ACC112 (cell line): ENCODE measurements around the gene NTN1.

Source experiments
- H2AFZ ChIP-seq: fragments of 200-600 bp; sonication (generic); one replicate; pipeline ENCODE4 v1.6.0; 2017; ENCODE audit warnings: antibody characterized with exemption, low read length; ENCODE audit not compliant: unreplicated experiment
- H3K27ac ChIP-seq: fragments of 200-600 bp; sonication (generic); 2 replicates; pipeline ENCODE4 v1.5.1; 2014; ENCODE audit warnings: low read depth, mild to moderate bottlenecking, antibody characterized with exemption, low read length, moderate library complexity
- H3K27me3 ChIP-seq: fragments of 200-600 bp; sonication (generic); 2 replicates; pipeline ENCODE4 v1.6.1; 2014; ENCODE audit warnings: mild to moderate bottlenecking, antibody characterized with exemption, low read length, moderate library complexity, mixed read lengths; ENCODE audit not compliant: insufficient read depth
- H3K36me3 ChIP-seq: fragments of 200-600 bp; sonication (generic); 2 replicates; pipeline ENCODE4 v1.6.1; 2016; ENCODE audit warnings: mild to moderate bottlenecking, antibody characterized with exemption, low read length, moderate library complexity, mixed read lengths; ENCODE audit not compliant: insufficient read depth
- H3K4me1 ChIP-seq: fragments of 200-600 bp; sonication (generic); one replicate; pipeline ENCODE4 v1.6.1; 2016; ENCODE audit warnings: low read length, mixed read lengths; ENCODE audit not compliant: insufficient read depth, unreplicated experiment, control insufficient read depth
- H3K4me3 ChIP-seq: fragments of 200-600 bp; sonication (generic); 2 replicates; pipeline ENCODE4 v1.5.1; 2014; ENCODE audit warnings: mild to moderate bottlenecking, low read depth, low read length
- H3K79me2 ChIP-seq: fragments of 200-600 bp; sonication (generic); one replicate; pipeline ENCODE4 v1.6.0; 2016; ENCODE audit warnings: low read length; ENCODE audit not compliant: control insufficient read depth, unreplicated experiment, insufficient read depth

Gene NTN1

DNA sequence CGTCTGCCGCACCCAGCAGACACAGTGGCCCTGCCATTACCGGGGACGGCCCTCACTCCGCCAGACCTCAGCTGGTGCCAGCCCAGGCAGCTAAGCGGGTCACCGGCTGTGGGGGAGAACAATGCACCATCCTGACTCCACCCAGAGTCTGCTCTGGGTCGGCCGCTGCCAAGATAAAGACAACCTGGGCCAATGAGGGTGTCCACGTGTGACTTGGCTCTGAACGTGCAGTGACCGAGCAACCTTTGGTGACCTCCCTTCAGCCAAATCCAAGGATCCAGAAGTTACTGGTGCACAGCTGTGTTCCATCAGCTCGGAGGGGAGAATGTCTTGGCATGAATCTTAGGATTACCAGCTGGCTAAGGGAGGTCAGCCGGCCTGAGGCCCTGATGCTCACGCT, 155.9 kb downstream of the NTN1 start:
- Histone ChIP-seq H3K36me3 (no peaks in the 10 kb centered on the region), H3K27ac (no peak overlapping the region), H3K27me3 (no peaks in the 10 kb centered on the region), H3K79me2 (no peaks in the 10 kb centered on the region), H3K4me1 (no peaks in the 10 kb centered on the region), H2AFZ (no peak overlapping the region), H3K4me3 (no peak overlapping the region)

DNA sequence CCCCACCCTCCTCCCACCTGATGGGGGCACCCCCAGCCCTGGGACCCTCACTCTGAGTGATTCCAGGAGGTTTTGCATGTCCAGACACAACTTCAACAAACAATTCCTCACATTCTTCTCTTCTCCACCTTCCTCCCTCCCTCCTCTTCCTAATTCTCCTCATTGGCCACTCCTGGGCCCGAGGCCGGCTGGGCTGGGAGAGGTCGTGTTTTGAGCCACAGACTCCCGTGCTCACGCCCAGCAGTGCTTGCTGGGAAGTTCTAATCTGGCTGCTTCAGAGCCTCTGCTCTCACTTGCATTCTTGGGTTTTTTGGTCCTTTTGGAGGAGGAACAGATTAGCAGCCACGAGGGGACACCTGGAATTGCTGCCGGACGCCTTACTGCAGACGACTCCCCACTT, 157.0 kb downstream of the NTN1 start:
- H3K4me3 ChIP-seq = no peak overlapping the region
- H3K36me3 ChIP-seq = no peaks in the 10 kb centered on the region
- H3K27ac ChIP-seq = no peak overlapping the region
- H3K4me1 ChIP-seq = no peaks in the 10 kb centered on the region
- H3K27me3 ChIP-seq = peaks cover 1% of the 10 kb centered on the region; the same call in 1 of the 2 replicates
- H3K79me2 ChIP-seq = no peaks in the 10 kb centered on the region
- H2AFZ ChIP-seq = no peak overlapping the region

DNA sequence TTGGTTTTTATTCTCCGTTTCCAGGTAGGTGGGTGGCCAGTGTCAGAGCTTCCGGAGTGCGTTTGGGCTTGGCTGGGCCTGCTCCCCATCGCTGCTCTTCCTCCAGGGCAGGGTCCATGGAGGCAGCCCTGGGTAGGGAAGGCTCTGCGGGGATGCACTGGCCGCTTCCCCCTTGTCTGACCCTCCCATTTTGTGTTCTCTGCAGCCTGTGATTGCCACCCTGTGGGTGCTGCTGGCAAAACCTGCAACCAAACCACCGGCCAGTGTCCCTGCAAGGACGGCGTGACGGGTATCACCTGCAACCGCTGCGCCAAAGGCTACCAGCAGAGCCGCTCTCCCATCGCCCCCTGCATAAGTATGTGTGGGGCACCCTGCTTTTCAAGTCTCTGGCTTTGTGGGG, 158.3 kb downstream of the NTN1 start:
- Histone ChIP-seq H3K27ac (no peak overlapping the region), H3K4me3 (no peak overlapping the region), H3K4me1 (no peaks in the 10 kb centered on the region), H2AFZ (no peak overlapping the region), H3K27me3 (peaks cover 14% of the 10 kb centered on the region), H3K36me3 (no peaks in the 10 kb centered on the region), H3K79me2 (no peaks in the 10 kb centered on the region)

DNA sequence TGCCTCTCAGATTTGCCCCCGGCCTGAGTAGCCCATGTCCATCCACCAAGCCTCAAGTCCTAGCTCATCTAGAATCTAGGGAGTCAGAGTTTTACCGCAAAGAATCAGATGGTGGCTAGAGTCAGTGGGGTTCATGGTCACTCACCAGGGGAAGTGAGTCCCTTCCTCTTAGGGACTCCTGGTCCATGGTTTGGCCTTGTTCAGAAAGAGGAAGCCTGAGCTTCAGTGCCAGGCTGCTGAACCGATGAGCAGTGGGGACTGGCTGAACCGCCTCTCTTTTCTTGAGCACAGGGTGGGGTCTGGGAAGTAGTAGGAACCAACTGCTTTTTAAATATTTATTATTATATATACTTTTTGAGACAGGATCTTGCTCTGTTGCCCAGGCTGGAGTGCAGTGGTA, 160.3 kb downstream of the NTN1 start:
- Histone ChIP-seq H3K4me3 (no peak overlapping the region), H3K36me3 (no peaks in the 10 kb centered on the region), H3K4me1 (no peaks in the 10 kb centered on the region), H2AFZ (no peak overlapping the region), H3K27me3 (peaks cover 18% of the 10 kb centered on the region), H3K27ac (no peak overlapping the region), H3K79me2 (no peaks in the 10 kb centered on the region)

DNA sequence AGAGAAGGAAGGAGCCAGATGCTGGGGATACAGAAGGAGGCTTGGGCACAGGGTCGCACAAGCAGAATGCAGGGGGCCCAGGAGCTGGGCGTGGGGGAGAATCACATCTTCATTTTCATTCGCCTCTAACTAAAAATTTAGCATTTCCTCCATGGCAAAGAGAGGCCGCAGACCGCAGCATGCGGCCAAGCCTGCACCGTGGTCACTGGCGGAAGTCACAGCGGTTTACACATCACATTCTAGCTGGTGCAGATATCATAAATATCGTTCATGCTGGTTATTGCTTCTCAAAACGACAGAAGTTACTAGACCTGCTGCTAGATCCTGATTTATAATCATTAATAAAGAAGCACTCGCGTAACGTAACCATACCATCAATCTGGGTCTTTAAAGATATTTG, 162.0 kb downstream of the NTN1 start:
- Histone ChIP-seq H3K4me3 (no peak overlapping the region), H3K4me1 (no peaks in the 10 kb centered on the region), H3K27me3 (peaks cover 20% of the 10 kb centered on the region), H3K27ac (no peak overlapping the region), H2AFZ (no peak overlapping the region), H3K36me3 (no peaks in the 10 kb centered on the region), H3K79me2 (no peaks in the 10 kb centered on the region)

DNA sequence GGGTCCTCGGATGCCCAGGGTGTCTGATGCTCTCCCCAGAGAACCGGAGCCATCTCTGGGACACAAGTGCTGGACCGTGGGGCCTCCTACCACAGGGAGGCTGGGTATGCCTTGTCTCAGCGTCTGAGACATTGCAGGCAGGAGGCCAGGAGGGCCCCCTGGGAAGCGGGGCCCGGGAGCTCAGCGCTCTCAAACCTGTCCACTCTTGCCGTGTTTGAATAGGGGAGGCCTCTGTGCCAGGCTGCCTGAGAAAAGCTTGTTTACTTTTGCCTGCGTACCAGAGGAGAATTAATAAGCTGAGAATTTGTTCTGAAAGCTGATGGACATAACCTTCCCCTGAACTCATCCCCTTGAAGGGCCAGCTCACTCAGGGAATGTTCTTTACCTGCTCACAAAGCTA, 163.8 kb downstream of the NTN1 start:
- Histone ChIP-seq H3K79me2 (no peaks in the 10 kb centered on the region), H2AFZ (no peak overlapping the region), H3K4me1 (no peaks in the 10 kb centered on the region), H3K4me3 (no peak overlapping the region), H3K36me3 (no peaks in the 10 kb centered on the region), H3K27me3 (peaks cover 20% of the 10 kb centered on the region), H3K27ac (no peak overlapping the region)

DNA sequence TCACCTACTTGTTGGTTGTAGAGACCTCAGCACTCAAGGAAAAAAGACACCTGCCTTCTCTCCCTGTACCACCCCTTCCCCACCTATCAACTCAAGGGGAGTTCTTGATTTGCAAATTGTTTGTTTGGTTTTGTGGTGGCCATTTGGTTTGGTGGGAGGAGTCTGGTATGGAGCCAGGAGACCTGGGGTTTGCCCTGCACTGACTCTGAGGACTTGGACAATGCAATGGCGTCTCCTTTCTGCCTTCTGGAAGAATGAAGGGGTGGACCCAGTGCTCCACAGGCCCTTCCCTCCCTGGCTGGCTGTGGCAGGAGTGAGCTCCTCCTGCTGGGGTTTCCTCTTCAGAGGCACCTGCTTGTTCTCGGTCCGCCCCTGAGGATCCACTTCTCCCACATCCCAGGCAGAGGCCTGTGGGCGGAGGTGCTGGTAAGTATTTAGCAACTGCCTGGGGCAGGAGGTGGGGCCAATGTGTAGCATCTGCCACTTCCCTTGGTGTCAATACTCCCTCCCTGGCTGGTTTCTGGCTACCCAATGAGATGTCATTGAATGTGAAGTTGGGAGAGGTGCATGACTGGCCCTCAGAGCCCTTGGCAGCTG, 164.5 kb downstream of the NTN1 start:
- Histone ChIP-seq H3K27me3 (peaks cover 20% of the 10 kb centered on the region), H2AFZ (no peak overlapping the region), H3K27ac (no peak overlapping the region), H3K36me3 (no peaks in the 10 kb centered on the region), H3K79me2 (no peaks in the 10 kb centered on the region), H3K4me3 (no peak overlapping the region), H3K4me1 (no peaks in the 10 kb centered on the region)

DNA sequence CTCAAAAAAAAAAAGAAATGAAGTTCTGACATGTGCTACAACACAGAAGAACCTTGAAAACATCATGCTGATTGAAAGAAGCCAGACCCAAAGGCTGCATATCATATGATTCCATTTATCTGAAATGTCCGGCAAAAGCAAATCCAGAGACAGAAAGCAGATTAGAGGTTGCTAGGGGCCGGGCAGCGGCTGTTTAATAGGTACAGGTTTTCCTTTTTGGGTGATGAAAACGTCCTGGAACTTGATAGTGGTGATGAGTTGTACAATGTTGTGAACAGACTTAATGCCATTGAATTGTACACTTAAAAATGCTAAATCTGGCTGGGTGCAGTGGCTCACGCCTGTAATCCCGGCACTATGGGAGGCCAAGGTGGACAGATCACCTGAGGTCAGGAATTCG, 166.5 kb downstream of the NTN1 start:
- Histone ChIP-seq H3K36me3 (no peaks in the 10 kb centered on the region), H3K27ac (no peak overlapping the region), H3K4me3 (no peak overlapping the region), H3K27me3 (peaks cover 20% of the 10 kb centered on the region), H3K79me2 (no peaks in the 10 kb centered on the region), H3K4me1 (no peaks in the 10 kb centered on the region), H2AFZ (no peak overlapping the region)

DNA sequence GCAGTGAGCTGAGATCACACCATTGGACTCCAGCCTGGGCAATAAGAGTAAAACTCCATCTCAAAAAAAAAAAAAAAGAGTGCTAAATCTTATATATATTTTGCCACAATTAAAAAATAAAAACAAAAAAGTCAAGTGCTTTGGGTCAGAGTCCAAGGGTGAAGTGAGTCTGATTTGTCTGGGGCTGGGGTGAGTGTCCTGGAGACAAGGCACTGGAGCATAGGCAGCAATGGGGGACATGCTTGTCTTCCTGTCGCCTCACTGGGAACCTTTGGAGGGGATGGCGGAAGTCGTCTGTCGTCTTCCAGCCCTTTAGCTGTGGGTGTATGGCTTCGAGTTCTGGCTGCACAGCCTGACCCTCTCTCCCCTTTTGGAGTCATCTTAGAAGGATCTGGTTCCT, 167.1 kb downstream of the NTN1 start:
- Histone ChIP-seq H3K79me2 (no peaks in the 10 kb centered on the region), H3K27ac (no peak overlapping the region)

DNA sequence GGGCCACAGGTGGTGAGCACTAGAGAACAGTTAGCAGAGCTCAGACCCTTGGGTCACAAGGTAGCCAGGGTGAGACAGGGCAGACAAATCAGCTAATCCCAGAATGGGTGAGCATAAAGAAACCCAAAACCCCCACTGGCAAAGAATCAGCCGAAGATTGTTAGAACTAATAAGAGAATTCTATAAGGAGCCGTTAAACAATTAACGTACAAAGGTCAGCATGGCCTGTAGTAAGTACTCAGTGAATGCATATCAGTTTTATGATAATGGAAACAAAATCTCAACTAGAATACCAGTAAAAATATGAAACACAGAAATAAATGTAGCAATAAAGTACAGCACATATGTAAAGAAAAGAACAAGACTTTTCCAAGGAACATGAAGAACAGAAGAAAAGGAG, 168.6 kb downstream of the NTN1 start:
- Histone ChIP-seq H3K36me3 (no peaks in the 10 kb centered on the region), H3K4me3 (no peak overlapping the region), H2AFZ (no peak overlapping the region), H3K27ac (no peak overlapping the region), H3K4me1 (no peaks in the 10 kb centered on the region), H3K79me2 (no peaks in the 10 kb centered on the region), H3K27me3 (peaks cover 5% of the 10 kb centered on the region; the same call in 1 of the 2 replicates)

More for the DNA sequence above, 167.1 kb downstream of the NTN1 start:
- Histone ChIP-seq H3K4me3 (no peak overlapping the region), H3K4me1 (no peaks in the 10 kb centered on the region), H3K36me3 (no peaks in the 10 kb centered on the region), H3K27me3 (peaks cover 18% of the 10 kb centered on the region), H2AFZ (no peak overlapping the region)

DNA sequence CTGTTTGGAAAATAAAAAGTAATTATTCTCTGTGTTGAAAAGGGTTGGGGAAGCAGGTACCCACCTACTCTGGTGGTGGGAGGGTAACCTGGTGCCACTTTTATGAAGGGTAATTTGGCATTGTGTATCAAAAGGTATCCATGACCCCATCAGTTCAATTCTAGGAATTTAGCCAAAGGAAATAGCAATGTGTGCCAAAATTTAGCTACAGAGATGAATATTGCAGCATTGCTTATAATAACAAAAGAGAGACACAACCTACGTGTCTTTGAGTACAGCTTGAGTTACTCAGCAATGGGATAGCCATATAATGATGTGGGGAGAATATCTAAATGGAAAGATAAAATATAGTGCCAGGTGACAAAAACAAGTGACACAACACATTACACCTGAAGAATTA, 170.7 kb downstream of the NTN1 start:
- no peak overlapping the region for H2AFZ ChIP-seq
- H3K79me2 ChIP-seq = no peaks in the 10 kb centered on the region
- no peak overlapping the region for H3K27ac ChIP-seq
- peaks cover 3% of the 10 kb centered on the region for H3K27me3 ChIP-seq
- no peaks in the 10 kb centered on the region for H3K36me3 ChIP-seq
- no peaks in the 10 kb centered on the region for H3K4me1 ChIP-seq
- H3K4me3 ChIP-seq = no peak overlapping the region
